Endothelial cell of umbilical vein (primary cell): Measurements from ENCODE around the gene PRKAG2. TPM values are rescaled to one million over a fixed set of nuclear protein-coding genes. Genes with fewer than 3 reads are reported as not detected.

Experiments
- BruUV-seq: library from RNA; stranded (reverse); fragments of 400-500 nt; replicated peaks from 2 replicates; lab custom pipeline; 2021; lab: Mats Ljungman, UMichigan
- CTCF ChIA-PET: fragments of 300-600, 350-600 bp; sonication (Branson Sonifier 250); formaldehyde crosslinking; loops from one replicate; lab custom pipeline; 2021; ENCODE audit warnings: antibody characterized with exemption, inconsistent platforms; lab: Charles Lee
- POLR2A ChIA-PET: fragments of 300-600, 350-600 bp; sonication (Branson Sonifier 250); formaldehyde crosslinking; loops from one replicate; lab custom pipeline; 2021; ENCODE audit warnings: antibody characterized with exemption, inconsistent platforms; lab: Charles Lee
- DNase-seq: peaks from one replicate; pipeline ENCODE4 v3.0.0-alpha.2; 2011; ENCODE audit warnings: low read depth, low spot score
- FAIRE-seq: peaks from 2 replicates; lab custom pipeline; 2011; peaks lifted over from hg19 to GRCh38; lab: Jason Lieb, UNC
- H2AFZ ChIP-seq: 2 replicates; pipeline ENCODE4 v1.6.0; 2012; ENCODE audit warnings: low read depth, low read length, control low read depth, inconsistent platforms
- H3K27ac ChIP-seq: 2 replicates; pipeline ENCODE4 v1.5.1; 2011; ENCODE audit warnings: low read depth, mild to moderate bottlenecking, control low read depth, low read length, moderate library complexity; ENCODE audit not compliant: insufficient read depth
- H3K27me3 ChIP-seq, 2 experiments: 2 replicates each; pipeline versions ENCODE4 v1.6.0 to v1.6.1; 2011; ENCODE audit warnings: low read length in 2 of 2, mixed read lengths in 1 of 2; ENCODE audit not compliant: control insufficient read depth in 2 of 2, insufficient read depth in 2 of 2
- H3K36me3 ChIP-seq, 2 experiments: 2 replicates in 1 of 2; 3 replicates in 1 of 2; pipeline ENCODE4 v1.5.1; 2011; ENCODE audit warnings: low read length in 2 of 2, mild to moderate bottlenecking in 1 of 2, moderate library complexity in 1 of 2; ENCODE audit not compliant: control insufficient read depth in 2 of 2, insufficient read depth in 2 of 2; ENCODE audit errors: extremely low read depth in 1 of 2
- H3K4me1 ChIP-seq: 3 replicates; pipeline ENCODE4 v1.5.1; 2011; ENCODE audit warnings: mild to moderate bottlenecking, low read length; ENCODE audit not compliant: control insufficient read depth, insufficient read depth; ENCODE audit errors: extremely low read depth
- H3K4me2 ChIP-seq: 2 replicates; pipeline ENCODE4 v1.6.1; 2011; ENCODE audit warnings: low read length, control low read depth, mixed read lengths; ENCODE audit not compliant: insufficient read depth
- H3K4me3 ChIP-seq, 3 experiments: fragments of 200-600 bp in 1 of 3; sonication (generic), shearing (Covaris generic) in 1 of 3; replicated peaks in 1 of 3; 2 replicates each; pipeline ENCODE4 v1.5.1; 2011 to 2016; ENCODE audit warnings: control low read depth in 3 of 3, low read length in 3 of 3, mild to moderate bottlenecking in 2 of 3, inconsistent platforms in 1 of 3, low read depth in 1 of 3, moderate library complexity in 1 of 3; ENCODE audit not compliant: insufficient read depth in 1 of 3
- H3K79me2 ChIP-seq: 2 replicates; pipeline ENCODE4 v1.6.0; 2012; ENCODE audit warnings: low read length, inconsistent platforms; ENCODE audit not compliant: control insufficient read depth, insufficient read depth
- H3K9ac ChIP-seq: replicated peaks from 2 replicates; pipeline ENCODE3; 2011; ENCODE audit warnings: low read length, control low read depth; ENCODE audit not compliant: insufficient read depth; ENCODE audit errors: extremely low read depth
- H3K9me1 ChIP-seq: replicated peaks from 3 replicates; pipeline ENCODE4 v1.6.0; 2011; ENCODE audit warnings: mild to moderate bottlenecking, low read length; ENCODE audit not compliant: control insufficient read depth, insufficient read depth; ENCODE audit errors: extremely low read depth
- H3K9me3 ChIP-seq: replicated peaks from 2 replicates; pipeline ENCODE4 v1.5.1; 2012; ENCODE audit warnings: low read length, inconsistent platforms; ENCODE audit not compliant: control insufficient read depth, insufficient read depth
- H4K20me1 ChIP-seq: replicated peaks from 2 replicates; pipeline ENCODE3; 2011; ENCODE audit warnings: mild to moderate bottlenecking, low read length; ENCODE audit not compliant: control insufficient read depth, insufficient read depth; ENCODE audit errors: extremely low read depth
- EZH2 ChIP-seq: IDR thresholded peaks from 2 replicates; pipeline ENCODE4 v1.6.1; 2012; ENCODE audit warnings: borderline replicate concordance, low read depth, mild to moderate bottlenecking, moderate library complexity, low read length, inconsistent platforms; ENCODE audit not compliant: severe bottlenecking
- FOS ChIP-seq: IDR thresholded peaks from 2 replicates; pipeline ENCODE4 v1.6.1; 2011; ENCODE audit warnings: mild to moderate bottlenecking, low read length, moderate library complexity, borderline replicate concordance; ENCODE audit not compliant: insufficient read depth
- GATA2 ChIP-seq: IDR thresholded peaks from 2 replicates; pipeline ENCODE4 v1.7.0; 2011; ENCODE audit warnings: low read depth, mild to moderate bottlenecking, moderate library complexity, mixed read lengths, low read length; ENCODE audit not compliant: insufficient read length, insufficient read depth
- JUN ChIP-seq: IDR thresholded peaks from 2 replicates; pipeline ENCODE4 v1.6.1; 2011; ENCODE audit warnings: borderline replicate concordance, low read depth; ENCODE audit not compliant: insufficient read length, insufficient read depth
- MYC ChIP-seq: IDR thresholded peaks from one replicate; pipeline ENCODE4 v1.6.1; 2011; ENCODE audit warnings: mild to moderate bottlenecking, low read depth, low read length
- POLR2A ChIP-seq: IDR thresholded peaks from 2 replicates; pipeline ENCODE4 v1.6.1; 2012; ENCODE audit warnings: low read depth, mild to moderate bottlenecking, control low read depth, low read length
- POLR2AphosphoS5 ChIP-seq: IDR thresholded peaks from 2 replicates; pipeline ENCODE4 v1.6.1; 2012; ENCODE audit warnings: low read depth, mild to moderate bottlenecking, control low read depth, low read length, moderate library complexity; ENCODE audit not compliant: insufficient read depth
- dilution Hi-C: fragments of 300-500 bp; cut with MboI; formaldehyde crosslinking; loops from one replicate; pipeline ENCODE4 v1.15.0; 2019; ENCODE audit warnings: low sequenced_read_pairs; ENCODE audit not compliant: extremely low pct_ligation_motif_present
- intact Hi-C: fragments of 100-400 bp; cut with micrococcal nuclease; formaldehyde crosslinking; loops from one replicate; pipeline ENCODE4 v1.10.0; 2022
- polyA plus RNA-seq, 4 experiments: library from polyadenylated mRNA; depleted of rRNA in 3 of 4; stranded (reverse) in 3 of 4; unstranded in 1 of 4; fragments of >200 nt; gene quantifications; 2 replicates each; pipeline versions ENCODE4 v1.2.1 to v1.2.3, GENCODE V29; 2011 to 2012; ENCODE audit warnings: missing spikeins in 1 of 4
- total RNA-seq: library from RNA; stranded (reverse); gene quantifications from 2 replicates; pipeline ENCODE4 v1.2.3, GENCODE V29; 2021
- TF ChIP-seq, protein P1 (sequence below), 2 donors: IDR thresholded peaks; 1 replicate in 1 of 2; 2 replicates in 1 of 2; pipeline ENCODE4 v1.5.1; 2011; ENCODE audit warnings: low read length in 2 of 2, mild to moderate bottlenecking in 2 of 2, moderate library complexity in 2 of 2, control low read depth in 1 of 2, inconsistent platforms in 1 of 2, low read depth in 1 of 2; ENCODE audit not compliant: insufficient read depth in 1 of 2; ENCODE audit errors: extremely low read depth in 1 of 2
- TF ChIP-seq, protein P2 (sequence below): IDR thresholded peaks from 2 replicates; pipeline ENCODE4 v1.6.1; 2011; ENCODE audit not compliant: insufficient read depth, insufficient read length

PRKAG2 gene
- total and polyA plus RNA-seq, 2 donors (not counting 3 experiments of a cell fraction or from before 2014, with no cell fraction given): 19.3 to 51.5 TPM

DNA sequence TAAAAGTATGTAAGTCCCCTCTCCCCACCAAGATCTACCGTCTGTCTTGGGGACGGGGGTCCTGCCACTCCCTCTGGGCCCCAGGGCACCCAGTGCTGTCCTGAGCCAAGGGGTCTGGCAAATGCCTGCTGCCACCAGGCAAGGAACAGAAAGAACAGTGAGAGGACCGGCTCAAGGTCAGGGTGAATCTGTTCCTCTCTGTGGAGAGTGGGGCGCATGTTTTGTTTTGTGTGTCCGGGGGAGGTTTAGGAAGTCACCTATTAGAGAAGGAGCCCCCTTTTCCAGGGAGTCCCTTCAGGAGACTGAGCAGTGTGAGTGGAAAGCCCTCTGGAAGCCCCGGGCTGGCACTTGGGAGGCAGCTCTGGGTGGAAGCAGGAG is 198.7 kb downstream of the PRKAG2 start:
- Histone ChIP-seq H3K4me3 (no peak overlapping the region), H3K27me3 (no peaks in the 10 kb centered on the region), H3K4me1 (no peaks in the 10 kb centered on the region), H3K9me3 (no peaks in the 10 kb centered on the region), H3K79me2 (no peaks in the 10 kb centered on the region), H3K4me2 (no peak overlapping the region), H2AFZ (no peak overlapping the region), H3K9ac (no peak overlapping the region), H3K9me1 (no peaks in the 10 kb centered on the region), H3K27ac (no peak overlapping the region), H3K36me3 (no peaks in the 10 kb centered on the region), H4K20me1 (no peaks in the 10 kb centered on the region)
- POLR2A ChIA-PET: no interaction called here
- CTCF ChIA-PET: interaction anchor here (1.5 kb wide), 1 partner anchor 68 kb away, joined by 3 read pairs; no protein-coding TSS in a partner anchor
- dilution Hi-C loops: no loop called here
- no peak for FAIRE-seq
- TF ChIP-seq MYC: no peak
- TF ChIP-seq, protein P1, sequence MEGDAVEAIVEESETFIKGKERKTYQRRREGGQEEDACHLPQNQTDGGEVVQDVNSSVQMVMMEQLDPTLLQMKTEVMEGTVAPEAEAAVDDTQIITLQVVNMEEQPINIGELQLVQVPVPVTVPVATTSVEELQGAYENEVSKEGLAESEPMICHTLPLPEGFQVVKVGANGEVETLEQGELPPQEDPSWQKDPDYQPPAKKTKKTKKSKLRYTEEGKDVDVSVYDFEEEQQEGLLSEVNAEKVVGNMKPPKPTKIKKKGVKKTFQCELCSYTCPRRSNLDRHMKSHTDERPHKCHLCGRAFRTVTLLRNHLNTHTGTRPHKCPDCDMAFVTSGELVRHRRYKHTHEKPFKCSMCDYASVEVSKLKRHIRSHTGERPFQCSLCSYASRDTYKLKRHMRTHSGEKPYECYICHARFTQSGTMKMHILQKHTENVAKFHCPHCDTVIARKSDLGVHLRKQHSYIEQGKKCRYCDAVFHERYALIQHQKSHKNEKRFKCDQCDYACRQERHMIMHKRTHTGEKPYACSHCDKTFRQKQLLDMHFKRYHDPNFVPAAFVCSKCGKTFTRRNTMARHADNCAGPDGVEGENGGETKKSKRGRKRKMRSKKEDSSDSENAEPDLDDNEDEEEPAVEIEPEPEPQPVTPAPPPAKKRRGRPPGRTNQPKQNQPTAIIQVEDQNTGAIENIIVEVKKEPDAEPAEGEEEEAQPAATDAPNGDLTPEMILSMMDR (IDR thresholded peaks at IDR 0.05; ENCODE audit: extremely low read depth in 1 of 2, insufficient read depth in 1 of 2, low read depth in 1 of 2, low read length in 2 of 2): no peak
- TF ChIP-seq, protein P2, sequence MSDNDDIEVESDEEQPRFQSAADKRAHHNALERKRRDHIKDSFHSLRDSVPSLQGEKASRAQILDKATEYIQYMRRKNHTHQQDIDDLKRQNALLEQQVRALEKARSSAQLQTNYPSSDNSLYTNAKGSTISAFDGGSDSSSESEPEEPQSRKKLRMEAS: no peak
- TF ChIP-seq JUN: no peak
- TF ChIP-seq FOS: no peak
- no peak for TF ChIP-seq EZH2
- no peak for TF ChIP-seq GATA2
- no peak for TF ChIP-seq POLR2A
- no peak for TF ChIP-seq POLR2AphosphoS5
- DNase-seq: no peak
- BruUV-seq: no TSS peak
- intact Hi-C loops: no loop called here
